HL-60/S4 (cell line): ENCODE results near the gene CEP170B.
"Not testable (repeated sequence)": the region's sequence is repeated elsewhere in the genome, so short reads cannot be mapped to it uniquely, and the experiment has no call there.

Experiments used
- in situ Hi-C: fragments of 300-500 bp; cut with MboI; formaldehyde crosslinking; loops from 2 replicates; pipeline ENCODE4 v1.14.3; 2022; ENCODE audit warnings: low sequenced_read_pairs

CEP170B gene

DNA sequence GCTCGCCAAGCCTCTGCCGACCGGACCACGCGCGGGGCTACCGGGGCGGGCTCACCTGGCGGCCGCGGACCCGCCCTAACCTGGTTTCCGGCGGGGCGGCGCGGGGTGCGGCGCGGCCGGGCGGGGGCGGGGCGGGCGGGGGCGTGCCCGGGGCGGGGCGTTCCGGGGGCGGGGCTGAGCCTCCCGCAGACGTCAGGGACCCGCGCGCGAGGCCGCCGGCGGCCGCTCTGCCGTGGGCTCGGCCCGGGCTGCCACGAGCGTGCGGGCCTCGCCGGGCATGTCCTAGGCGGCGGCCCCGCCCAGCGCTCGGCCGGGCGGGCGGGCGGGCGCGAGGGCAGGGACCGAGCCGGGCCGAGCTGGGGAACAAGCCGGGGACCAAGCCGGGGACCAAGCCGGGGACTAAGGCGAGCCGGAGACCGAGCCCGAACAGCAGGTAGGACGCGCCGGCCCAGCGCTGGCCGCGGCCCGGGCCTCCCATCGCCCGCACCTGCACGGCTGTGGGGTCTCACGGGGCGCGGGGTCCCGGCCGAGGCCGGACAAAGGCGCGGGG, at the start of gene CEP170B:
Gene CEP170B, plus strand, starts transcription at position 188 of the 550 bp plus-strand sequence. CDS start 3,183 bp downstream, outside the sequence.
- in situ Hi-C loops = no loop called here

DNA sequence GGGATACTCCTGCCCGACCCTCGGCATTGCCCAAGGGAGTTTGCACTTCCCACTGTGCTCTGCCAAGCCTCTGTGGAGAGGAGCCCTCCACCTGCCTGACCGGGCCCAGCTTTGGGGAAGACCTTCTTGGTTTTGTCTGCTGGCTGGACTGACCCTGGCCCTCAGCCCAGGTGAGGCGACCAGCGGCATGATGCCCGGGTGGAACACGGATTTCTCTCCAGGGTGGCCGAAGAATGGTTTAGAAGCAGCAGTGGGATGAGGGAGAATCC, 48.5 kb upstream of the CEP170B start:
- in situ Hi-C loops = no loop called here

DNA sequence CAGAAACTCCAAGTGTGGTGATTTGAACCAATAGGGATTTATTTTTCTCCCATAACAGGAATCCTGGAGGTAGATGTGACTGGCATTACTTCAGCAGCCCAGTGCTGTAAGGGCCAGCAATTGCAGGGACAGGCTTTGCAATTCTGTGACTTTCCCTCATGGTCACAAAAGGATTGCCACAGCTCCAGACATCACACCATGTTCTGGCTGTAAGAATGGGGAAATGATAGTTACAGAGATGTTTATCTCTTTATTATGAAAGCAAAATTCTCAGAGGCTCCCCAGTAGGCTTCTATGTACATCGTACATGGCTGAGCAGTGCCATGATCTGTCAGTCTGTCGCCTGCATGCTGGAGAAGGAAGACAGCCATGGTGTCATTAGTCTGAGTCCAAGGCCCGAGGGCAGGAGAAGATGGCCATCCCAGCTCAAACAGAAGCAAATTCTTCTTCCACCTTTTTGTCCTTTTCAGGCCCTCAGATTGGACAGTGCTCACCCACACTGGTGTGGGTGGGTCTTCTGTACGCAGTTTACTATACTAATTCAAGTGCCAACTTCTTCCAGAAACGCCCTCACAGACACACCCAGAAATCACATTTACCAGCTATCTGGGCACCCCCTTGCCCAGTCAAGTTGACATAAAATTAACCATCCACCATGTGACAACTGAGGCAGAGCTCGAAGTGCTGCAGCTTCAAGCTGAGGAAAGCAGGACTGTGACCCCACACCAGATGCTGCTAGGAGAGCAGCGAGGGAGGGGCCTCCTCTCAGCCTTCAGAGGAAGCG, 46.9 kb upstream of the CEP170B start:
- in situ Hi-C loops = no loop called here

DNA sequence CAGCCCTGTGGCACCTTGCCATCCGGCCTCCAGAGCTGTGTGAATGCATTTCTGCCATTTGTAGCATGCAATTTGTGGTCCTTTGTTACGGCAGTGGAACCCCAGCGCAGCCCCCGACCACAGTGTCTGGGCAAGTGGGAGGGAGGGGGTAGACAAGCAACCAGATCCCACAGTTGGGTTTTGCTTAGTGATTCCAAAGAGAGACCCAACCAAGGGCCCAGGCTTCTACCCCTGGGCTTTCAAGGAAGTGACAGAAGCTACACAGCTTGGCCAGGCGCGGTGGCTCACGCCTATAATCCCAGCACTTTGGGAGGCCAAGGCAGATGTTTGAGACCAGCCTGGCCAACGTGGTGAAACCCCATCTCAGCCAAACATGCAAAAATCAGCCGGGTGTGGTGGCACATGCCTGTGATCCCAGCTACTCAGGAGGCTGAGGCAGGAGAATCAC, 46.3 kb upstream of the CEP170B start:
- in situ Hi-C loops = no loop called here

DNA sequence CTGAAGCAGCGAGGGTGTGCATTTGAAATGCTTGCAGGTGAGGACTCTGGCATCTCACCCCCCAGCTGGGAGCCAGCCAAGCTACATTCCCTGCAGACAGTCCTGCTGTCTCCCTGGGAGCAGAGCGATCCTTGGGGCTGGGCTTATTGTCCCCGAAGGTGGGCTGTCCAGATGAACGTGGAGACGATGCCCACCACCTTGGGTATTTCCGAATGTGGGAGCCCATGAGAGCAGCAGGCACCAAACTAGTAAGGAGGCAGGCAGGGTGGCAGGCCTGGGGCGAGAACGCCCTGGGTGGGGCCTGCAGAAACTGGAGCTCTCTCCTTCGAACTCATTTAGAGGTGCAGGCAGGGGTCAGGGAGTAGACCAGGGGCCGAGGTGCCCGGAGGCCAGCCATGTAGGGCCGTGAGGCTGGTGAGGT, 45.7 kb upstream of the CEP170B start:
- in situ Hi-C loops = no loop called here

DNA sequence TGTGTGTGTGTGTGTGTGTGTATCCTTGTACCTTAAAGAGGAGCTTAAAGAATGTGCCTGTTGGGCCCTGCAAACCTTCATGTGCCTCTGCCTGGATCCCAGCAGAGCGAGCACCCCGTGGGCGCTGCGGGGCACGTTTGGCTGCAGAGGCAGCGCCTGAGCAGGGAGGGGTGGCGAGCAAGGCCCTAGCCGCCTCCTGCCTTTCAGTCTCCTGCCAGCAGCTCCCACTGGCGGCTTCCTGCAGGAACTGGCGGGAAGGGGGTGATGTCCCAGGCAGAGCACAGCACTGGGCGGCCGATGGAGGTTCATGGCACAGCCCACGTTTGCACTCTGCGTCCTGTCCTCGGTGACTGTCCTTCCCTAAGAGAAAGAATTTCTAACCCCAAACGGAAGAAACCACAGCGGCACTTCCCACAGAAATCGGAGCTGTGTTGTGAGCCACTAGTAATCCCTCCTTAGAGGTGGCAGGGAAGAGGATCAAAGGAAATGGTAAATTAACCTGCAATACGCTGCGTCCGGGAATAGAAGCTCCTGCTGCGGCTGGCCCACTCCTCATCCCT, 44.3 kb upstream of the CEP170B start:
- in situ Hi-C loops = loop anchor here (5.0 kb wide), 1 partner anchor 48 kb away; no protein-coding TSS in a partner anchor

DNA sequence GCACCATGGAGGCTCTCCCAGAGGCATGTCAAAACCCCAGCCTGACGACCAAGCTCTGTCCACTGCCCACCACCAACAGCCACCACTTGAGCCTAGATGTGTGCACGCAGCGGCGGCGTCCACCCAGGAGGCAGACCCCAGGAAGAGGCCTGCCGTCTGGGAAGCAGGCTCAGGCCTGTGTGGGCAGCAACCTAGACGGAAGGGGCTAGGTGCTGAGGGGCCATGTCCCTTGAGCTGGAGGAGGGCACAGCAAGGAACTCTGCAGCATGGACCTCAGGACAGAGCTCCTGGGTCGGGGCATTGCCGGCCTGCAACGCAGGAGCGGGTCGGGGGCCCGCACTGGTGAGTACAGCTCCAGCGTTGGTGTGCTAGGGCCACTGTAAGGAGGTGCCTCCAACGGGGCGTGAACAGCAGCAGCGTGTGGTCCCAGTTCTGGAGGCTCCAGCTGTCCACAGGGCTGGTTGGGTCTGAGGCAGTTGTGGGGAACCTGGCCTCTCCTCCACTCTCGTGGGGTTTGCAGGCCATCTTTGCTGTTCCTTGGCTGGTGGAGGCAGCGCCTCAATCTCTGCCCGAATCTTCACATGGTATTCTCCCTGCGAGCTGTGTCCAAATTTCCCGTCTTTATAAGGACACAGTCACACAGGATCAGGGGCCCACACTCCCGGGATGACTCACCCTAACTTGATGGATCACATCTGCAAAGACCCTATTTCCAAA, 43.7 kb upstream of the CEP170B start:
- in situ Hi-C loops = loop anchor here (5.0 kb wide), 1 partner anchor 49 kb away; no protein-coding TSS in a partner anchor

DNA sequence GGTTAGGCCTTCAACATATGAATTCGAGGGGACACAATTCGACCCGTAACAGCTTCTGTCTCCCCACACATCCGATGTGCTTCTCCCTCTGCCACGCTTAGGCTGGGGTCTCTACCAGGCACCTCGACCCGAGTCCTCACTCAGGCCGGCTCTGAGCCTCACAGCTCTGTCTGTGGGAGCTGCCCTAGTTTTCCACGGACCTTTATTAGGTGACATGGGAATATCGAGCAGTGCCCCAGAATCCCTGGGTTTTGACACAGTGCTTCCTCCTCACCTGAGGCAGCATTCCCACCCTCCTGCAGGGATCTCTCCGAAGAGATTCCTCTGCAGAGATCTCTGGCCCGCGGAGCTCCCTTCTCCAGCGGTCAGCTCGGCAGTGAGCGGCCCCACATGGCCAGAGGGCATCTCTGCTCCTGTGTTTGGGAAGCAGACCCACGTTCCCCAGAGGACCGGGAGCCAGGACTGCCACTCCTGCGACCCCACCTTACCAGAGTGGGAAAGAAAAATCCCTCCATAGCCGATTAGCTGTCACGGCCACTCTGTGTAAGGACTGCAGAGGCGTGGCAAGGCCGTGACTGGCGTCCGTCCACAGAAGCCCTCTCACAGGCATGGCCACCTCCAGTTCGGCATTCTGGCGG, 43.0 kb upstream of the CEP170B start:
- in situ Hi-C loops = loop anchor here (5.0 kb wide), 1 partner anchor 50 kb away; no protein-coding TSS in a partner anchor

DNA sequence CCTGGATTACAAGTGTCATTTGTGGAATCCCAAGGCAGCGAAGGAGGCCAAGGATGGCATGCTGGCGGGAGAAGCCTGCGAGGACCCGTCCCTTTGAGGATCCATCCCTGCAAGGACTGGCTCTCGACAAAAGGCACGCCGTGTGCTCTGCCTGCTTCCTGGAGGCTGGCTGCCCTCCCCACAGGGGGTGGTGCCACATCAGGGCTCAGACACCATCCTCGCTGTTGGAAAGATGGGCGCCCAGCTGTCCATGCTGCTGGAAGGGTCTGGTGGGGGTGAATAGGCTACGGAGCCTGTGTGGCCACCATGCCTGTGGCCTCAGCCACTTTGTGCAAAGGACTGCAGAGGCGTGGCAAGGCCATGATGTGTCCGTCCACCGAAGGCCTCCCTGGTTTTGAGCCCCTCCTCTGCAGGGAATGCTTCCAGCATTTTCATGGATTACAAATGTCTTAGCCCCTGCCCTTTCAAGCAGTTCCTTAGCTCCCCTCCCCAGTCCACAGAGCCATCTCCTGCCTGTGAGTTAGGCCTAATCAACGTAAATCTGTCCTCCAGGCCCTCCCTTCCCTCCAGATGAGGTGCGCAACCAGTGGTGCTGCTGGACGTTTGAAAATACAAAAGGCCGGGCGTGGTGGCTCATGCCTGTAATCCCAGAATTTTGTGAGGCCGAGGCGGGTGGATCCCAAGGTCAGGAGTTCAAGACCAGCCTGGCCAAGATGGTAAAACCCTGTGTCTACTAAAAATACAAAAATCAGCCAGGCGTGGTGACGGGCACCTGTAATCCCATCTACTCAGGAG, 42.0 kb upstream of the CEP170B start:
- in situ Hi-C loops = loop anchor here (5.0 kb wide), 1 partner anchor 51 kb away; no protein-coding TSS in a partner anchor

DNA sequence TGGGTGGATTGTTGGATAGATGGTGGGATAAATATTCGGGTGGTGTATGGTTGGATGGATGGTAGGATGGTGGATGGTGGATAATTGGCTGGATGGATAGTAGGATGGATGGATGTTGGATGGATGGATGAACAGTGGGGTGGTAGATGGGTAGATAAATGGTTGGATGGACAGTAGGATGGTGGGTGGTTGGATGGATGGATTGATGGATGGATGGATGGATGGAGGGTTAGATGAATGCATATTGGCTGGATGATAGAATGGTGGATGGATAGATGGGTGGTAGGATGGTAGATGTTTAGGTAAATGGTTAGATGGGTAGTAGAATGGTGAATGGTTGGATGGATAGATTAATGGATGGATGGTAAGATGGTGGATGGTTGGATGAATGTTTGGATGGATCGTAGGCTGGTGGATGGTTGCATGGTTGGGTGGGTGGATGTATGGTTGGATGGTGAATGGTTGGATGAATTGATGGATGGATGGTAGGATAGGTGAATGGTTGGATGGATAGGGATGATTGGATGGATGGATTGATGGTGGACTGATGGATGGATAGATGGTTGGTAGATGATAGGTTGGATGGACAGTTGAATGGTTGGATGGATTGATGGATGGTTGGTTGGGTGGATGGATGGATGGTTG, 40.6 kb upstream of the CEP170B start:
- in situ Hi-C loops = loop anchor here (5.0 kb wide), 1 partner anchor 52 kb away; no protein-coding TSS in a partner anchor

DNA sequence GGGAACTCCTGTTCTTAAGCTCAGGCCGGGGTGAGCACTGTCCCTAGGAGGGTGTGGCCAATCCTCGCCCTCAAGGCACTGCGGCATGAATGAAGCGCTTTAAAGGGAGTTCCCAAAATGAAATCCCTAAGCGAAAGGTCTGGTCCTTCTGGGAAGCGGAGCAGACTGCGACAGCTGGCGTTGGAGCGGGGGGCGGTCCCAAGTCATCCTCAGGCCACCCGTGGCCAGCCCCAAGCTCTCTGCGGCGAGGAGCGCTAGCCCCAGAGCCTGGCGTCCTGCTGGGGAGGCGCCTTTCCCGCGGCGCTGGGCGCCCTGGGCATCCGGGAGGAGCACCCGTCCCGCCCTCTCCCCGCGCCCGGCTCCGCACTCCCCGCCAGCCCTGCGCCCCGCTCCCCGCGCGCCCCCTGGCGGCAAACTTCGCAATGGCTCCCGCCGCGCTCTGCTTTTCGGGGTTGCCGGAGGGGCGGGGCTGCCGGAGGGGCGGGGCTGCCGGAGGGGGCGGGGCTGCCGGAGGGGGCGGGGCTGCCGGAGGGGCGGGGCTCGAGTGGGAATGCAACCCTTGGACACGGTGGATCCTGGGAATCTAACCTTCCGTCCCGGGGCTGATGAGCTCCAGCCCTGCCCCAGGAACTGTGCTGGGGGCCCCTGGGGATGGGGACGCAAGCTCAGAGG, 38.7 kb upstream of the CEP170B start:
- in situ Hi-C loops = no loop called here

DNA sequence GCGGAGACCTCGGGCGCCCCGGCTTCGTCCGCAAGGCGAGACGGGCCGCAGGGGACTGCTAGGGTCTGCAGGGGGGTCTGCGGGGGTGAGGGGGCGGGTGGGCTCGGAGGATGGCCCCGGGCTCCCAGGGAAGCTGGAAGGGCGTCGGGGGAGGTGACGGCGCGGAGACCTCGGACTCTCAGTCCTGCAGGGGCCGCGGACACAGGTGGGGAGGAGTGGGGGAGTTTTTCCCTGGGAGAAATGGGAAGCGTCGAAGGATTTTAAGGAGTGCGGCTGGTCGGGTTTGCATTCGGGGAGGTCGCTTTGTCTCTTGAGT, 38.2 kb upstream of the CEP170B start:
- in situ Hi-C loops = no loop called here

DNA sequence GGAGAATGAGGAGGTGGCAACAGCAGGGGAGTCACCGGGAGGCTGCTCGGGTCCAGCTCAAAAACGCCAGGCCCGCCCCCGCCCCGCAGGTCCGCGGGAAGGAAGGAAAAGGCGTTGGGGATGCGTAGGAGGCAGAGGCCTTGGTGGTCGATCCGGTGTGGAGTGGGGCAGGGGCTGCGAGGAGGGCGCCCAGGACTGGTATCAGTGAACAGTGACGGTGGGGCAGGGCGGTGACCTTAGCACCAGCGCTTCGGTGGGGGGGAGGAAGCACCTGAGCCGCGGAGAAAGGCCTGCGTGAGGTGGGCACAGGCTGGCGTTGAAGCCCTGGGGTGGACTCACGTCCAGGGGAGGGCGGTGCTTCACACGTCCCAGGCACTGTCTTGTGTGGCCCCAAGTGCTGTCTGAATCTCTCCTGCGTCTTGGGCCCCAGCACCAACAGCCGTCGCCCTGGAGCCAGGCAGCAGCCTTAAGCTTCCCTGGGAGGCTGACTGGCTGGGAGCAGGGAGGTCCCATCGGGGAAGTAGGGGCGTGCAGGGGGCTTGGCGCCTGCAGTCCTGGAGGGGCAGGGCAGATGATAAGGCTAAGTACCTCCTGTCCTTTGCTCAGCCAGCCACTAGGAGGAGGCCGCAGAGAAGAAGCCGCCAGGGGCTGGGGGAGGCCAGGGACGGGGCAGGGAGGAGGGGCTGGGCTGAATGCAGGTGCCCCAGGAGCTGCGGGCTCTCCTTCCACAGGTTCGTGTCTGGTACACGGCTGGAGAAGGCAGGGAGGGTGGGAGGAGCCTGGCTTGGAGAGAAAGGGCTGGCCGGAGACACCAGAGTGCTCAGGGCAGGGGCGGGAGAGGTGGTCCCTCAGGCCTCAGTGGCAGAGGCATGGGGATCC, 37.7 kb upstream of the CEP170B start:
- in situ Hi-C loops = no loop called here

DNA sequence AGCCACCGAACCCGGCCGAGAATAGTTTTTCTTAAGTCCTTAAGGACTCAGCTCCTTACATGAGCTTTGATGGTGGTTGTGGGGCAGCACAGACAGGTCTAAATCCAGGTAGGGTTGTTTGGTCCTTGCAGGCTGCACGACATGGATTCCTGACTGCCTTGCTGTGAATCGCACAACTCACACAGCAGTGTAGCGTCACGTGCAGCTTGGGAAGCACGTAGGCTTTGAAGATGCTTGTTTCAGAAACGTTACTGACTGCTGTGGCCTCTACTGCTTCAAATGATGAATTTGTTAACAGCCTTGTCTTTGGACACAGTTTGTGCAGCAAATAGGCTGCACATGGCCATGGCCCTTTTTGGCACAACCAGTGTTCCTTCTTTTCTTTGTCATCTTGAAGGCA, 34.3 kb upstream of the CEP170B start:
- in situ Hi-C loops = no loop called here

DNA sequence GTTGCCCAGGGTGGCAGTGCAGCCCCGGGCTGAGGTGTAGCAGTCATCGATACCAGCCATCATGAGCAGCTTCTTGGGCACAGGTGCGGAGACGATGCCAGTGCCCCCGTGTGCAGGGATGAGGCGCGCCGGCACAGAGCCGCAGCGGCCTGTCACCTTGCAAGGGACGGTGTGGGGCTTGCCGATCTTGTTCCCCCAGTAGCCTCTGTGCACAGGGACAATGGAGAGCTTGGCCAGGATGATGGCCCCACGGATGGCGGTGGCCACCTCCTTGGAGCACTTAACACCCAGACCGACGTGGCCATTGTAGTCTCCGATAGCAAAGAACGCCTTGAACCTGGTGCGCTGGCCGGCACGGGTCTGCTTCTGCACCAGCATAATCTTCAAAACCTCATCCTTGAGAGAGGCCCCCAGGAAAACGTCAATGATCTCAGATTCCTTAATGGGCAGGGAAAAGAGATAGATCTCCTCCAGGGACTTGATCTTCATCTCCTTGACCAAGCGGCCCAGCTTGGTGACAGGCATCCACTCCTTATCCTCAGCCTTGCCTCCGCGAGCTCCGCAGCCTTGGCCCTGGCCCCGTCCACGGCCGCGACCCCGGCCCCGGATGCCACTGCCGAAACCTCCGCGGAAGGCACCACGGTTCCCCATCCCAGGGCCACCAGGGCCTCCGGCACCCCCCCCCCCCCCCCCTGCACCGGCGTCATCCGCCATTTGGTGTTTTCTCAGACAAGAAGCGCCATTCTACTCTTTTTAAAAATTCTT, 28.7 kb upstream of the CEP170B start:
- in situ Hi-C loops = not testable (repeated sequence)

DNA sequence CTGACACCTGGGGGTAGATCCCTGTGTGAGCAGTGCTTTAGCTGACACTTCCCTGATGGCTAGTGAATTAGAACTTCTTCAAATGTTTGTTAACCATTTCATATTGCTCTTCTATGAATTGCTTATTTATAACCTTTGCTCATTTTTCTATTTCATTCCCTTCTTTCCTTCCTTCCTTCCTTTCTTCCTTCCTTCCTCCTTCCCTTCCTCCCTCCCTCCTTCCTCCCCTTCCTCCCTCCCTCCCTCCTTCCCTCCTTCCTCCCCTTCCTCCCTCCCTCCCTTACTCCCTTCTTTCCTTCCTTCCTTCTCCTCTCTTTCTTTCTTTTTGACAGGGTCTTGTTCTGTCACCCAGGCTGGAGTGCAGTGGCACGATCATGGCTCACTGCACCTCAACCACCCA, 23.3 kb upstream of the CEP170B start:
- in situ Hi-C loops = no loop called here

DNA sequence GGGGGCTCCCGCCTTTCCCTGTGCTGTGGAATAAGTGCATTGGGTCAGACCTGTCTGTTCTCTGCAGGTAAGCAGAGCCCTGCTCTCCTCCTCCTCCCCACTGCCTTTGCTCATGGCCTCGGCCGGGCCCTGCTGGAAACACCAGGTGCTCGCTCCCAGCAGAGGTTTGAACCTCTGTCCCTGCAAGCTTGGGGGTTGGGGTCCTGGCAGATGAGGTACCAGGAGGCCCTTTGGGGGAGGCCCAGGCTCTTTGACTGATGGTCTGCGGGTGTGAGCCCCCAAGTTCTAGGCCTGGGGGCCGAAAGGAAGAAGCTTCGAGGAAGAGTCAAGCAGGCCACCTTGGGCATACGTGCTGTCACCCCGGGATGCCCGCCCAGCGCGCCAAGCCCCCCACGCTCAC, 22.1 kb upstream of the CEP170B start:
- in situ Hi-C loops = no loop called here
